WTC11 (cell line): ENCODE data around the gene TMEM250.
A peak's percentile ranks its signal among the peaks of the same experiment; 100 is the strongest.

Source experiments
- ARID4B ChIP-seq: sonication (generic); formaldehyde crosslinking; IDR thresholded peaks from 2 replicates; pipeline ENCODE4 v1.8.0; 2023; ENCODE audit warnings: missing genetic modification reagents, mild to moderate bottlenecking, borderline replicate concordance
- CREB1 ChIP-seq: sonication (generic); formaldehyde crosslinking; IDR thresholded peaks from 2 replicates; pipeline ENCODE4 v1.8.0; 2023; ENCODE audit warnings: mild to moderate bottlenecking, missing genetic modification reagents
- ELF4 ChIP-seq: sonication (generic); formaldehyde crosslinking; IDR thresholded peaks from 2 replicates; pipeline ENCODE4 v1.8.1; 2022; ENCODE audit warnings: low read depth, mild to moderate bottlenecking, moderate library complexity, missing genetic modification reagents
- ETV6 ChIP-seq: sonication (generic); formaldehyde crosslinking; IDR thresholded peaks from 2 replicates; pipeline ENCODE4 v1.8.1; 2022; ENCODE audit warnings: mild to moderate bottlenecking, missing genetic modification reagents
- JUN ChIP-seq: sonication (generic); formaldehyde crosslinking; IDR thresholded peaks from 2 replicates; pipeline ENCODE4 v1.8.0; 2023; ENCODE audit warnings: mild to moderate bottlenecking, missing genetic modification reagents
- KAT7 ChIP-seq: sonication (generic); formaldehyde crosslinking; IDR thresholded peaks from 2 replicates; pipeline ENCODE4 v1.8.1; 2023; ENCODE audit warnings: missing genetic modification reagents, mild to moderate bottlenecking, borderline replicate concordance
- SP1 ChIP-seq: sonication (generic); formaldehyde crosslinking; conservative IDR thresholded peaks from 2 replicates; pipeline ENCODE4 v1.8.1; 2022; ENCODE audit warnings: missing genetic modification reagents
- ZNF138 ChIP-seq: sonication (generic); formaldehyde crosslinking; conservative IDR thresholded peaks from 2 replicates; pipeline ENCODE4 v1.8.1; 2022; ENCODE audit warnings: mild to moderate bottlenecking, moderate library complexity, missing genetic modification reagents
- ZNF317 ChIP-seq: sonication (generic); formaldehyde crosslinking; IDR thresholded peaks from 2 replicates; pipeline ENCODE4 v1.8.1; 2023; ENCODE audit warnings: low read depth, mild to moderate bottlenecking, moderate library complexity, missing genetic modification reagents, borderline replicate concordance
- TF ChIP-seq, protein P1 (sequence below): sonication (generic); formaldehyde crosslinking; IDR thresholded peaks from 2 replicates; pipeline ENCODE4 v1.8.0; 2022; ENCODE audit warnings: mild to moderate bottlenecking, missing genetic modification reagents
- TF ChIP-seq, protein P2 (sequence below): fragments of 200-600 bp; IDR thresholded peaks from 2 replicates; pipeline ENCODE4 v1.8.0; 2022; ENCODE audit warnings: antibody characterized with exemption
- TF ChIP-seq, protein P3 (sequence below): sonication (generic); formaldehyde crosslinking; IDR thresholded peaks from 2 replicates; pipeline ENCODE4 v1.8.1; 2023; ENCODE audit warnings: mild to moderate bottlenecking, moderate library complexity, missing genetic modification reagents
- TF ChIP-seq, protein P4 (sequence below): sonication (generic); formaldehyde crosslinking; IDR thresholded peaks from 2 replicates; pipeline ENCODE4 v1.8.0; 2022; ENCODE audit warnings: mild to moderate bottlenecking, missing genetic modification reagents

DNA sequence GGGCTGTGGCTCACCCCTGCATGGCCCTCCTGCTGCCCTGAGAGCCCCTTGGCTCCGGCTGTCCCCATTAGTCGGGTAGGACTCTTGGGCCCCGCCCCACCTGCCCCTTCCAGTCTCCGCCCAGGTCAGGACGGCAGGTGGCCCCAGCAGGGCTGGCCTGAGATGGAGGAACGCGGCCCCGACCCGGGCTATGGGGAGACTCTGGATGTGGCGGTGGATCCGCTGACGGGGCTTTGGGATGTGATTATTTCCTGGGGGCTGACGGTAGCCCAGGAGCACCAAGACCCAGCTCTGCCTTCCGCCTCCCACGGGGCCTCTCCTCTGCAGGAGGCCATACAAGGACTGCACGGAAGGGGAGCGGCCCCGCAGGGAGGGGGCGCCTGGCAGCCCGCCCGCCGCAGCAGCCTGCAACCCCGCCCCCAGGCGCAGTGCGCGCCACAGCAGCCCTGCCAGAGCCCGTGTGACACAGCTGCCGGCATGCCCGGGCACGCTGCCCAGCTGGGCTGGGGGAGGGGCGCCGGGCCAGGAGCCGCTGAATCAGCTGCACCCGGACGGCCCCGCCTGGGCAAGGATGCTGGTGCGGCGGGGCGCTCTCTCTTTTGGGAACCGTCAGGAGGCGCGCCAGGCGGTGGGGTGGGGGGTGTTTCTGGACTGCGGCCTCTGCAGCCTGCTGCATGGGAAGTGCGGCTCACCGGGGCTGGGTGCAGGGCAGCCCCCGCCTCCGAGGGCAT lies 9.2 kb downstream of the TMEM250 start:
- TF ChIP-seq, protein P1, sequence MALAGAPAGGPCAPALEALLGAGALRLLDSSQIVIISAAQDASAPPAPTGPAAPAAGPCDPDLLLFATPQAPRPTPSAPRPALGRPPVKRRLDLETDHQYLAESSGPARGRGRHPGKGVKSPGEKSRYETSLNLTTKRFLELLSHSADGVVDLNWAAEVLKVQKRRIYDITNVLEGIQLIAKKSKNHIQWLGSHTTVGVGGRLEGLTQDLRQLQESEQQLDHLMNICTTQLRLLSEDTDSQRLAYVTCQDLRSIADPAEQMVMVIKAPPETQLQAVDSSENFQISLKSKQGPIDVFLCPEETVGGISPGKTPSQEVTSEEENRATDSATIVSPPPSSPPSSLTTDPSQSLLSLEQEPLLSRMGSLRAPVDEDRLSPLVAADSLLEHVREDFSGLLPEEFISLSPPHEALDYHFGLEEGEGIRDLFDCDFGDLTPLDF: no peak
- TF ChIP-seq, protein P2, sequence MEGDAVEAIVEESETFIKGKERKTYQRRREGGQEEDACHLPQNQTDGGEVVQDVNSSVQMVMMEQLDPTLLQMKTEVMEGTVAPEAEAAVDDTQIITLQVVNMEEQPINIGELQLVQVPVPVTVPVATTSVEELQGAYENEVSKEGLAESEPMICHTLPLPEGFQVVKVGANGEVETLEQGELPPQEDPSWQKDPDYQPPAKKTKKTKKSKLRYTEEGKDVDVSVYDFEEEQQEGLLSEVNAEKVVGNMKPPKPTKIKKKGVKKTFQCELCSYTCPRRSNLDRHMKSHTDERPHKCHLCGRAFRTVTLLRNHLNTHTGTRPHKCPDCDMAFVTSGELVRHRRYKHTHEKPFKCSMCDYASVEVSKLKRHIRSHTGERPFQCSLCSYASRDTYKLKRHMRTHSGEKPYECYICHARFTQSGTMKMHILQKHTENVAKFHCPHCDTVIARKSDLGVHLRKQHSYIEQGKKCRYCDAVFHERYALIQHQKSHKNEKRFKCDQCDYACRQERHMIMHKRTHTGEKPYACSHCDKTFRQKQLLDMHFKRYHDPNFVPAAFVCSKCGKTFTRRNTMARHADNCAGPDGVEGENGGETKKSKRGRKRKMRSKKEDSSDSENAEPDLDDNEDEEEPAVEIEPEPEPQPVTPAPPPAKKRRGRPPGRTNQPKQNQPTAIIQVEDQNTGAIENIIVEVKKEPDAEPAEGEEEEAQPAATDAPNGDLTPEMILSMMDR: no peak
- TF ChIP-seq ARID4B (CRISPR knock-in tag) (no peak), ELF4 (CRISPR knock-in tag) (no peak), CREB1 (CRISPR knock-in tag) (no peak), KAT7 (peak; percentile 41; the same call in 1 of the 2 replicates), ZNF317 (CRISPR knock-in tag) (no peak), ZNF138 (no peak), SP1 (CRISPR knock-in tag) (peak; percentile 74), JUN (CRISPR knock-in tag) (no peak), ETV6 (CRISPR knock-in tag) (no peak)
- TF ChIP-seq, protein P3, sequence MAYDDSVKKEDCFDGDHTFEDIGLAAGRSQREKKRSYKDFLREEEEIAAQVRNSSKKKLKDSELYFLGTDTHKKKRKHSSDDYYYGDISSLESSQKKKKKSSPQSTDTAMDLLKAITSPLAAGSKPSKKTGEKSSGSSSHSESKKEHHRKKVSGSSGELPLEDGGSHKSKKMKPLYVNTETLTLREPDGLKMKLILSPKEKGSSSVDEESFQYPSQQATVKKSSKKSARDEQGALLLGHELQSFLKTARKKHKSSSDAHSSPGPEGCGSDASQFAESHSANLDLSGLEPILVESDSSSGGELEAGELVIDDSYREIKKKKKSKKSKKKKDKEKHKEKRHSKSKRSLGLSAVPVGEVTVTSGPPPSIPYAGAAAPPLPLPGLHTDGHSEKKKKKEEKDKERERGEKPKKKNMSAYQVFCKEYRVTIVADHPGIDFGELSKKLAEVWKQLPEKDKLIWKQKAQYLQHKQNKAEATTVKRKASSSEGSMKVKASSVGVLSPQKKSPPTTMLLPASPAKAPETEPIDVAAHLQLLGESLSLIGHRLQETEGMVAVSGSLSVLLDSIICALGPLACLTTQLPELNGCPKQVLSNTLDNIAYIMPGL (CRISPR knock-in tag): no peak
- TF ChIP-seq, protein P4, sequence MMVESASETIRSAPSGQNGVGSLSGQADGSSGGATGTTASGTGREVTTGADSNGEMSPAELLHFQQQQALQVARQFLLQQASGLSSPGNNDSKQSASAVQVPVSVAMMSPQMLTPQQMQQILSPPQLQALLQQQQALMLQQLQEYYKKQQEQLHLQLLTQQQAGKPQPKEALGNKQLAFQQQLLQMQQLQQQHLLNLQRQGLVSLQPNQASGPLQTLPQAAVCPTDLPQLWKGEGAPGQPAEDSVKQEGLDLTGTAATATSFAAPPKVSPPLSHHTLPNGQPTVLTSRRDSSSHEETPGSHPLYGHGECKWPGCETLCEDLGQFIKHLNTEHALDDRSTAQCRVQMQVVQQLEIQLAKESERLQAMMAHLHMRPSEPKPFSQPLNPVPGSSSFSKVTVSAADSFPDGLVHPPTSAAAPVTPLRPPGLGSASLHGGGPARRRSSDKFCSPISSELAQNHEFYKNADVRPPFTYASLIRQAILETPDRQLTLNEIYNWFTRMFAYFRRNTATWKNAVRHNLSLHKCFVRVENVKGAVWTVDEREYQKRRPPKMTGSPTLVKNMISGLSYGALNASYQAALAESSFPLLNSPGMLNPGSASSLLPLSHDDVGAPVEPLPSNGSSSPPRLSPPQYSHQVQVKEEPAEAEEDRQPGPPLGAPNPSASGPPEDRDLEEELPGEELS (CRISPR knock-in tag): no peak
